H1 (cell line): ENCODE measurements around the gene CIDEA.

Experiments
- KDM5A ChIP-seq: fragments of 200-600 bp; IDR thresholded peaks from 2 replicates; pipeline ENCODE4 v1.7.1; 2012; ENCODE audit warnings: mild to moderate bottlenecking, low read length, inconsistent platforms, mixed read lengths
- MAFK ChIP-seq: IDR thresholded peaks from 2 replicates; pipeline ENCODE4 v1.6.1; 2012; ENCODE audit warnings: low read depth, mild to moderate bottlenecking, improper control_type of control experiment, low read length
- SRF ChIP-seq: IDR thresholded peaks from 2 replicates; pipeline ENCODE4 v1.6.1; 2011; ENCODE audit warnings: mild to moderate bottlenecking, low read depth, low read length, moderate library complexity
- TF ChIP-seq, protein P1 (sequence below), 3 experiments: IDR thresholded peaks; 1 replicate in 2 of 3; 2 replicates in 1 of 3; pipeline versions ENCODE4 v1.5.1 to v1.6.1; 2011; ENCODE audit warnings: low read length in 3 of 3, mild to moderate bottlenecking in 3 of 3, inconsistent platforms in 2 of 3, low read depth in 1 of 3, moderate library complexity in 1 of 3; ENCODE audit not compliant: insufficient read depth in 1 of 3; ENCODE audit errors: control extremely low read depth in 1 of 3
- TF ChIP-seq, protein P2 (sequence below): IDR thresholded peaks from 2 replicates; pipeline ENCODE4 v1.6.1; 2012; ENCODE audit warnings: low read length, inconsistent platforms

DNA sequence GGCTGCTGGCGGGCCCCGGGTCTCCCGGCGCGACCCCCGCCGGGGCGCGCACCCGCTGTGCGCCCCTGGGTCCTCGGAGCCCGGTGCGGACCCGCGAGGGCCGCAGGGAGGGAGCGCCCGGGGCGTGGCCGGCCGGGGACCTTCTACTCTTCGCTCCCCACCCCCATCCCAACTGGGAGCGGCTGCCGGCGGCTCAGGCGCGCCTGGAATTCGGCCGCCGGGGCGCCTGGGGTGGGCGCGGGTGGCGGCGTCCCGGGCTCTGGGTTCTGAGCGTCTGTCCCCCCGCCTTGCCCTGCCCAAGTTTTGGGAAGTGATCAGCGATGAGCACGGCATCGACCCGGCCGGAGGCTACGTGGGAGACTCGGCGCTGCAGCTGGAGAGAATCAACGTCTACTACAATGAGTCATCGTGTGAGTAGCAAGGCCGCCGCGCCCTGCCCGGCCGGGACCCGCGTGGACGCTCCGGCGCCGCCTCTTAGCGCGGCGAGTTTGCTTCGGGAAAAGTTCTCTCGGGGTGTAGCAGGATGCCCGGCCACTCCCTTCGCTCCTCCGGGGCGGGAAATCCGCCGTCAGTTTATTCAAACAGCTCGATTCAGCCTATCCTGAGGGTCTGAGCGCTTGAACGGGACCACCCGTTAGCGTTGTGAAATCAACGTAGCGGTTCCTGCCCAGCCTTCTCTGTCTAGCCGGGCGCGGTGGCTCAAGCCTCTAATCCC, 54.4 kb downstream of the CIDEA start:
- TF ChIP-seq, protein P1, sequence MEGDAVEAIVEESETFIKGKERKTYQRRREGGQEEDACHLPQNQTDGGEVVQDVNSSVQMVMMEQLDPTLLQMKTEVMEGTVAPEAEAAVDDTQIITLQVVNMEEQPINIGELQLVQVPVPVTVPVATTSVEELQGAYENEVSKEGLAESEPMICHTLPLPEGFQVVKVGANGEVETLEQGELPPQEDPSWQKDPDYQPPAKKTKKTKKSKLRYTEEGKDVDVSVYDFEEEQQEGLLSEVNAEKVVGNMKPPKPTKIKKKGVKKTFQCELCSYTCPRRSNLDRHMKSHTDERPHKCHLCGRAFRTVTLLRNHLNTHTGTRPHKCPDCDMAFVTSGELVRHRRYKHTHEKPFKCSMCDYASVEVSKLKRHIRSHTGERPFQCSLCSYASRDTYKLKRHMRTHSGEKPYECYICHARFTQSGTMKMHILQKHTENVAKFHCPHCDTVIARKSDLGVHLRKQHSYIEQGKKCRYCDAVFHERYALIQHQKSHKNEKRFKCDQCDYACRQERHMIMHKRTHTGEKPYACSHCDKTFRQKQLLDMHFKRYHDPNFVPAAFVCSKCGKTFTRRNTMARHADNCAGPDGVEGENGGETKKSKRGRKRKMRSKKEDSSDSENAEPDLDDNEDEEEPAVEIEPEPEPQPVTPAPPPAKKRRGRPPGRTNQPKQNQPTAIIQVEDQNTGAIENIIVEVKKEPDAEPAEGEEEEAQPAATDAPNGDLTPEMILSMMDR (IDR thresholded peaks at IDR 0.05; ENCODE audit: control extremely low read depth in 1 of 3, insufficient read depth in 1 of 3, low read depth in 1 of 3, low read length in 3 of 3), result no peak
- TF ChIP-seq KDM5A (no peak), SRF (no peak), MAFK (no peak)
- TF ChIP-seq, protein P2, sequence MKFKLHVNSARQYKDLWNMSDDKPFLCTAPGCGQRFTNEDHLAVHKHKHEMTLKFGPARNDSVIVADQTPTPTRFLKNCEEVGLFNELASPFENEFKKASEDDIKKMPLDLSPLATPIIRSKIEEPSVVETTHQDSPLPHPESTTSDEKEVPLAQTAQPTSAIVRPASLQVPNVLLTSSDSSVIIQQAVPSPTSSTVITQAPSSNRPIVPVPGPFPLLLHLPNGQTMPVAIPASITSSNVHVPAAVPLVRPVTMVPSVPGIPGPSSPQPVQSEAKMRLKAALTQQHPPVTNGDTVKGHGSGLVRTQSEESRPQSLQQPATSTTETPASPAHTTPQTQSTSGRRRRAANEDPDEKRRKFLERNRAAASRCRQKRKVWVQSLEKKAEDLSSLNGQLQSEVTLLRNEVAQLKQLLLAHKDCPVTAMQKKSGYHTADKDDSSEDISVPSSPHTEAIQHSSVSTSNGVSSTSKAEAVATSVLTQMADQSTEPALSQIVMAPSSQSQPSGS, result no peak
